Right lung (tissue), 5 donors: ENCODE data around the gene LZTR1. TPM values are rescaled to one million over a fixed set of nuclear protein-coding genes. Genes with fewer than 3 reads are reported as not detected.
"Not testable (repeated sequence)": the region's sequence is repeated elsewhere in the genome, so short reads cannot be mapped to it uniquely, and the experiment has no call there.

Experiments used
- DNase-seq, 2 donors: peaks; one replicate each; pipeline ENCODE4 v3.0.0-alpha.2; 2013
- polyA plus RNA-seq, 5 donors: library from polyadenylated mRNA; unstranded; fragments of 120-200 nt; gene quantifications; one replicate each; pipeline versions ENCODE4 v1.2.1 to v1.2.3, GENCODE V29; 2013; ENCODE audit warnings: inconsistent platforms in 1 of 5, low replicate concordance in 1 of 5; ENCODE audit not compliant: insufficient read length in 5 of 5, insufficient read depth in 1 of 5

Gene LZTR1
- polyA plus RNA-seq, 5 donors, result 43.4 to 67.5 (median 55.6) TPM

DNA sequence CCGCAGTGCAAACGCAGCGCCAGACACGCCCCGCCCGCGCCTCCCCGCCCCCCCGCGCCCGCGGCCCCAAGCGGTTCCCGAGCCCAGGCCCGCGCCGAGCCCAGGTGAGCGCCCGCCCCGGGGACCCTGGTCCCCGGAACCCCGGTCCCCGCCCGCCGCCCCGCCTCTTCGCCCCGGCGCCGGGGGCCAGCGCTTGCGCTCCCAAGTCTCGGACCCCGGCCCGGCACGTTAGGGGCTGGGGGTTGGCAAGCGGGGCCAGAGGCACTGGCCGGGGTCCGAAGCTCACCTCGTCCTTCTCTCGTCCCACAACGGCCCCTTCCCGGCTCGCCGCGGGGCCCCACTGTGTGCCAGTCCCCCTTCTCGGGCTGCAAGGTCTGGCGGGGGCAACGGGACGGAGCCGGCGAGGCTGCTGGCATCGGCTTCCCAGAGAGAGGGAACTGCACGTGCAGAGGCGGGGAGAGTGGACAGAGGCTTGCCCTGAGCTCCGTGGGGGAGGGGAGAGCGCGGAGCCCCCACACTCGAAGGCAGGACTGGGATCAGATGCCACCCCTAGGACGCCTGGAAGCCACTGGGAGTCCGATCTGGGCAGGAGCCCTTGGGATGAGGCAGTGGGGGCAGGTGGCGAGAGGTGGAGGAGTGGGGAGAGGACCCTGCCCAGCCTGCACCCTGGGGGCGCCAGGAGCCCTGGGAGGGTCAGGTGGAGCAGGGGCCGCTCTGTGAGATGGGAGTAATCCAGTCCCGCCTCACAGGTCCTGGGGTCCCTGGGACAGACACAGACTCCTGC, 16.8 kb upstream of the LZTR1 start:
- DNase-seq, result no peak

DNA sequence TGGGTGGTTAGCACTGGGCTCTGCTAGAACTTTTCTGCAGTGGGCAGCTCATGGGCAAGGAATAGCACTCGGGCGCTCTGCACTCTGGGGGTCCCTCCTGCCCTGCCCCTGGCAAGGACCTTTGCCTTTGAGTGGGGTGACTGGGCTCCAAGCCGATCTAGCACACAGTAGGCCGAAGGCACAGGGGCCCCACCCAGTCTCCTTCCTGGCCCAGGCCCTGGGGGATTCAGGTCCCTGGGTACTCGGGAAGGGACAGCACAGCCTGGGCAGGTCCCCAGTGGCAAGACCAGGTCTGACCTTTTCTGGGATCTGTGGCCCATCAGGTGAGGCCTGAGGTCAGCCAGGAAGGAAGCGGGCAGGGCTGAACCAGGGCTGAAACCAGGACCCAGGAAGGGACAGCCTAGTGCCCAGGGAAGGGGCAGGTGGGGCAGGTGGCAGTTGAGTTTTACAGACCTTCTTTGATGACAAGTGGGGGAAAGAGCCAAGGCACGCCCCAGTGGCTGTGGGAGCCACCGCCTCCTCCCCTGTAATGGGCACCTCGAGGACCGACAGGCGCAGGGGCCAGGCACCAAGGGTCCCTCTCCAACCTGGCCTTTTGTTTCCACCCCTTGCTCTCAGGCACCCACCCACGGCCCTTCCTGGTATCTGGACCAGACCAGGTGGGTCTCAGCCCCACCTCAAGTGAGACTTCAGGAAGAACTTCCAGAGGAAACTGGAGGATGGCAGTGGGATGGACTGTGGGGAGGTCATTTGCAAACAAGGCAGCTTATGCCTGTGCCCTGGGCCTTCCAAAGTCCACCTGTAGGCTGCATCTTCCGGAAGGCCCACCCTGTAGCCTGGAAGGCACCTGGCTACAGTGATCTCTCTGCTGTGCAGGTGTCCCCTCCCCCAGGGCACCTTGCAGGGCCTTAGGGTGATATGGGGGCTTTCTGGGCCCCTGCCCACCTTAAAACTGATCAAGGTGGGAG, 15.9 kb upstream of the LZTR1 start:
- DNase-seq, result no peak

DNA sequence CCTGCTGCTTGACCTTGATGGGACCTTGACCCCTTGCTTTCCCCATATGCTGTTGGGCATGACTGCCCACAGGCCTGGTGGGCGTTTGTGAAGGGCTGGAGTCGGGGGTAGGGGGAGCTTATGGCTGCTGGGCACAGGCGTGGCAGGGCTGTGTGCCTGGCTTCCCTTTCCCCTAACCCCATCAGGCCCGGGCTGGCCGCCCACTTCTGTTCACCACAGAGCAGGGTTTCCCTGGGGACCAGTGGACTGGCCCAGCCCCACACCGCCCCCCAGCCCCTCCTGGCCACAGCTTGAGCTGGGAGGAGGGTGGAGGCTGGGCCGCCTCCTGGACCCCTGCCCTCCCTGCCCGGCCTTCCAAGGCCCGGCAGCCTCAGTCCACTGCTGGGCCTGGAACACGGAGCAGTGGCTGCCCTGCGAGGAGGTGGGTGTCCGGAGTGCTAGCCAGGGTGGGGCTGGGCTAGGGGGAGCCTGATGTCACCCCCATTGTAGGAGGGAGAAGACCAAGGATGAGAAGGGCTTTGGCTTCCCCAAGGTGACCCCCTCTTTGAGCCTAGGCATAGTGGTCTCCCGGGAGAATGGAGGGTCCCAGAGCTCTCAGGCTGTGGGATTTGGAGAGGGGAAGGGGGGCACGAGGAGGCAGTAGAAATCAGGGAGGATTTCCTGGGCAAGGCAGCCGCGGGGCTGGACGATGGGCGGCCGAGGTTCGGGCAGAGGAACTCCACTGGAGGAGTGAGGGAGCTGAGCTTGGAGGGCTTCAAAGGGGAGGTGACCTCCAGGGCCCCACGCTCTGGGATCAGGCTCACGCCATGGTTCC, 15.0 kb upstream of the LZTR1 start, which contains the start of gene AIFM3:
Gene AIFM3 (plus strand): TSS at position 373 of the 814 bp plus-strand sequence. CDS start 690 bp downstream, outside the sequence.
- DNase-seq, result no peak

DNA sequence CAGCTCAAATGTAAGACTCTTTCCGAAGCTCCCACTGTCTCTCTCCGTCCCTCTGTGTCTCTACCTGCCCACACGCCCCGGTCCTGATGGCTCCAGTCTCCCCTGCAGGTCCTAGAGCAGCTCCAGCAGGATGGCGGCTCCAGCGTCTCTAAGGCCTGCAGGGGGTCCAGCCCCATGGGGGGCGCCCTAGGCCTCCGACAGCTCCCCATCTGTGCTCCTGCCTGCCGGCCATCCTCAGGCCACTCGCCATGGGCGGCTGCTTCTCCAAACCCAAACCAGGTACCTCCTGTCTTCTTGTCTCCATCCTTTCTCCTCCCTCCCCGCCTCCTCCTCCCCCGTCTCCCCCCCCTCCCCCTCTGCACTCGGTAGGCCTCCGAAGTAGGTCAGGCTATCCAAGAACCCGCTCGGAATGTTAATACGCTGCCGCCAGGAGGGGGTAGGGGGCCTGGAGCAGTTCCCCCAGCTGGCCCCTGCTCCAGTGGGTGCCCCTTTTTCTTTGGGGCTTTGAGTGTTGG, 14.3 kb upstream of the LZTR1 start:
- no peak for DNase-seq

DNA sequence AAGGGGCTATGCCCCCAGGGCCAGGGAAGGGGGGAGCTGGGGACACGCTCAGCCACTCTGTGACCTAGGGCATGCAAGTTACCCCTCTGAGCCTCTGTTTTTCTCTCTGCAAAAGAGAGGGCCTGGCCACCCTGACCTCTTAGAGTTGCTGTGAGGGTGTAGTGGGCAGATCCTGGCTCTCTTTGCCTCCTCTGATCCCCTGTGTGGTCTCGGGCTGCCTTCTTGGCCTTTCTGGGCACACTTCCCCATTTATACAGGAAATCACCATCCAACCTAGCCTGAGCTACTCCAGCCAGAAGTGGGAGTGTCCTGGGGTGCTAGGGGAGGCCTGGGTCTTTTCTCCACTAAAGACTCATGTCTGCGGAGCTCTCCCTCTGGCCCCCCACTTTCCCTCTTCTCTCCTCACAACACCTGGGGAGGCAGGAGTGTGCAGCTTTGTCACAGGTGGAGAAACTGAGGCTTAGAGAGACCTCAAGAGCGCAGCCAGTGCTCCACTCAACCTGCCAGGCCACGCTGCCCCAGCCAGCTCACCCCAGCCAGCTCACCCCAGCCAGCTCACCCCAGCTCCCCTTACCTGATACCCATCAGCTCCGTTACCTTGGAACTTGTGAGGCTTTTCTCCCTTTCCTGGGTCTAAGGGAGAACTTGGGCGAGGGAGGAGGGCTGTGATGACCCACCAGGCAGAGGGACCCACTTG, 13.7 kb upstream of the LZTR1 start:
- no peak for DNase-seq

DNA sequence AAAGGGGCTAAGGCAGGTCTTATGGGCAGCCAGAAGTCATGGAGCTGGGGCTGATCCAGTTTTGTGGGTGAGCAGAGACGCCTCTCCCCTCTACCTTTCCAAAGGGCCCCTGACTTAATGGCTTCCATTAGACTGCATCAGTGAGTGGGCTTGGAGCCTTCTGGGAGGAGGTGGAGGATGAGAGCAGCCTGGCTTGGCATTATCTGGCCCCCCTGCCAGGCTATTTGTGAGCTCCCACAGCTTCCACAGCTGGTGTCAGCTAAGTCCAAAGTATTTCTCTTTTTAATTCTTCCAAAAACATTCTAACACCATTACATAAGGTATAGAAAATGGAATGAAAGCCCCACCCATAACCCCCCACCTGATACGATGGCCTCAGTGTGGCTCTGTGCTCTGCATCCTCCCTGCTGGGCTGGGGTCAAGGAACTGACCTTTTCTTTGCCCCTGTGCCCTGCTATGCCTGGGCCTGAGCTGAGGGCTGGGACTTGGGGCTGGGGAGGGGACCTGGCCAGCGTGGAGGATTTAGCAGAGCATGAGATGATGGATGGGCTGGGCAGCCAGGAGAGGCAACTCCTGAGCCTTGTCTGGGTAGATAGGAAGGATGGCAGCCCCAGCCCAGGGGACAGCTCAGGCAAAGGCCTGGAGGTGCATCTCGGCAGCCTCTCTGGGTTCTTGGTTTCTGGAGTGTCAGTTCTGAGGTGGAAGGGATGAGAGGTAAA, 11.0 kb upstream of the LZTR1 start:
- DNase-seq, result no peak

DNA sequence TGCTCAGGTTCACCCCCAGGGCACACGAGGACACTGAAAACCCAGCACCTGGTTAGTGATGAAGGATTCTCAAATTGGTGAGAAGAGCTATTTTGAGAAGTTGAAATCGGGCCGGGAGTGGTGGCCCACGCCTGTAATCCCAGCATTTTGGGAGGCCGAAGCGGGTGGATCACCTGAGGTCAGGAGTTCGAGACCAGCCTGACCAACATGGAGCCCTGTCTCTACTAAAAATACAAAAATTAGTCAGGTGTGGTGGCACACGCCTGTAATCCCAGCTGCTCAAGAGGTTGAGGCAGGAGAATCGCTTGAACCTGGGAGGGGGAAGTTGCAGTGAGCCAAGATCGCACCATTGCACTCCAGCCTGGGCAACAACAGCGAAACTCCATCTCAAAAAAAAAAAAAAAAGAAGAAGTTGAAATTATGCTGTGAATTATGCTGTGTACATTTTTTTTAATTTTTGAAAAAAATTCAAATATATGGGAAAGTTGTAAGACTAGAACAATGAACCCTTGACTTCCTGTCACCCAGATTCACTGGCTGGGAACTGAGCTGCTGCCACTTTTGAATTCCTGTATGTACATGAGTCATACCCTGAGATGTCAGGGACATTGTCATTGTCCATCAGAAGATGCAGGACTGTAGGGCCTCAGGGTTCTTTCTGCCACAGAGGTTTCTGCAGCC, 9.9 kb upstream of the LZTR1 start:
- not testable (repeated sequence) for DNase-seq

DNA sequence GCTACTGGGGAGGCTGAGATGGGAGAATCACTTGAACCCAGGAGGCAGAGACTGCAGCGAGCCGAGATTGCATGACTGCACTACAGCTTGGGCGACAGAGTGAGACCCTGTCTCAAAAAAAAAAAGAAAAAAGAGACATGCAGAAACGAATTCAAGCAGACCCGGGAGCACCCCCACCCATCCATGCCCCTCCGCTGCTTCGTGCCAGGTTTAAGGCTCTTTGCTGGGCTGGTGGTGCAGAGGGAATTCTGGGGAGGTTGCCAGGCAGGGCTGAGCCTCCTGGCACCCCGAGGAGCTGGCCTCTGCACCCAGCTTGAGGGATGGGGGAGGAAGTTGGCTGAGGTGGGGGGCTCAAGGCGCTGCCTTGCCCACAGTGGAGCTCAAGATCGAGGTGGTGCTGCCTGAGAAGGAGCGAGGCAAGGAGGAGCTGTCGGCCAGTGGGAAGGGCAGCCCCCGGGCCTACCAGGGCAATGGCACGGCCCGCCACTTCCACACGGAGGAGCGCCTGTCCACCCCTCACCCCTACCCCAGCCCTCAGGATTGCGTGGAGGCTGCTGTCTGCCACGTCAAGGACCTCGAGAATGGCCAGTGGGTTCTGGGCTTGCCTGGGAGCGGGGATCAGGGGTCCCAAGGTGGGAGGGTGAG, 9.0 kb upstream of the LZTR1 start:
- no peak for DNase-seq

DNA sequence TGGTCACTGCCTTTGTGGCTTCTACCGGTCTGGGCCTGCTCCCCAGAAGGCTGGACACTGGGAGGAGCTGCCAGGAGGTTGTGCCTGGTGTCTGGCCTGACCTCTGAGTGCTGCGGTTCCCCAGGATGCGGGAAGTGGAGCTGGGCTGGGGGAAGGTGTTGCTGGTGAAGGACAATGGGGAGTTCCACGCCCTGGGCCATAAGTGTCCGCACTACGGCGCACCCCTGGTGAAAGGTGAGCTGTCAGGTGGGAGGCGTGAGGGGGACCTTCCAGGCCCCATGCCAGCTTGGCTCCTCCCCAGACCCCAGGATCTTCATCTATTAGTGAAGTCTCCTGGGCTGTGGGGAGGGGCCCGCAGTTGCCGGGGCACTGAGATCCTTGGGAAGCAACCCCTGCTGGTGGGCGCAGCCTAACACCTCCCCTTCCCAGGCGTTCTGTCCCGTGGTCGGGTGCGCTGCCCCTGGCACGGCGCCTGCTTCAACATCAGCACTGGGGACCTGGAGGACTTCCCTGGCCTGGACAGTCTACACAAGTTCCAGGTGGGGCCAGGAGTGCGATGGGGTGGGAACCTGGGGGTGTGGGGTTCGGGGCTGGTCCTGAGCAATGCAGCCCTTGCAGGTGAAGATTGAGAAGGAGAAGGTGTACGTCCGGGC, 8.3 kb upstream of the LZTR1 start:
- no peak for DNase-seq

DNA sequence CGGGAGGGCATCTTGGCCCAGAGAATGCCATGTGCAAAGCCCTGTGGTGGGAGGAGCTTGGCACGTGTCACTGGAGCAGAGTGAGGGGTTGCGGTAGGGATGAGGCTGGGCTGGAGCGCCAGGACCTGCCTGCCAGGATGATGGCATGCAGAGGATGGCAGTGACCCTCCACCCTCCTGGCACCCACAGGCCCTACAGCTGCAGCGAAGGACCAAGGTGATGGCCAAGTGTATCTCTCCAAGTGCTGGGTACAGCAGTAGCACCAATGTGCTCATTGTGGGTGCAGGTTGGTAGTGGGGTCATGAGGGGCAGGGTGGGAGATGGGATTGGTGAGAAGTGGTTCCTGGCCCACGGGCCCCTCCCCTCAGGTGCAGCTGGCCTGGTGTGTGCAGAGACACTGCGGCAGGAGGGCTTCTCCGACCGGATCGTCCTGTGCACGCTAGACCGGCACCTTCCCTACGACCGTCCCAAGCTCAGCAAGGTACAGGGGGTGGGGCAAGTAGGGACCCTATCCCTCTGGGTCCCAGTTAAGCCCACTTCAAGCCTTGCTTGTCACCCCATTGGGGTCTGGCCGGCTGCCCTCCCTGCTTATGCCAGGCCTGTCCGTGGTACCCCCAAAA, 7.7 kb upstream of the LZTR1 start:
- no peak for DNase-seq

DNA sequence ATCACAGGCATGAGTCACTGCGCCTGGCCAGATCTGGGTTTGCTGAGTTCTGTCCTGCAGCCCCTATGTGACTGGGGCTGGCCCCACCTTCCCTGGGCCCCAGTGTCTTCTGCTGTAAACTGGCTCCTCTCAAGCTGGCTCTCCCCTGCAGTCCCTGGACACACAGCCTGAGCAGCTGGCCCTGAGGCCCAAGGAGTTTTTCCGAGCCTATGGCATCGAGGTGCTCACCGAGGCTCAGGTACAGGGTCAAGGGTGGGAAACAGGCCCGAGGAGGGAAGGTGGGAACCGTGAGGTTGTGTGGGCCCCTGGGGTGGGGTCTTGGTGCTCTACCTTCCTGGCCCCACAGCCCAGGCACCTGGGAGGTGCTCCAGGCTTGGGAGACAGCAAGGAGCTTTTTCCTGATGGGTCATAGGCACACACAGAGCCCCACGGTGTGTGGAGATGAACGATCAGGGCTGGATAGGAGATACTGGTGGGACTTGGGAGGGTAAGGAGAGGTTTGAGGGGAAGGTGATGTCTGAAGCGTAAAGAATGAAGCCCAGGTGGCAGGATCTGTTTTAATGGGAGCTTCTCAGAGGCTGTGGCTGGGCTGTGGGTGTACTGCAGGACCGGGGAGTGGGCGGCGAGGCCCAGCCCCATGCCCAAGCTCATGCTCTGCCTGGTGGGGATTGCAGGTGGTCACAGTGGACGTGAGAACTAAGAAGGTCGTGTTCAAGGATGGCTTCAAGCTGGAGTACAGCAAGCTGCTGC, 6.4 kb upstream of the LZTR1 start:
- no peak for DNase-seq

DNA sequence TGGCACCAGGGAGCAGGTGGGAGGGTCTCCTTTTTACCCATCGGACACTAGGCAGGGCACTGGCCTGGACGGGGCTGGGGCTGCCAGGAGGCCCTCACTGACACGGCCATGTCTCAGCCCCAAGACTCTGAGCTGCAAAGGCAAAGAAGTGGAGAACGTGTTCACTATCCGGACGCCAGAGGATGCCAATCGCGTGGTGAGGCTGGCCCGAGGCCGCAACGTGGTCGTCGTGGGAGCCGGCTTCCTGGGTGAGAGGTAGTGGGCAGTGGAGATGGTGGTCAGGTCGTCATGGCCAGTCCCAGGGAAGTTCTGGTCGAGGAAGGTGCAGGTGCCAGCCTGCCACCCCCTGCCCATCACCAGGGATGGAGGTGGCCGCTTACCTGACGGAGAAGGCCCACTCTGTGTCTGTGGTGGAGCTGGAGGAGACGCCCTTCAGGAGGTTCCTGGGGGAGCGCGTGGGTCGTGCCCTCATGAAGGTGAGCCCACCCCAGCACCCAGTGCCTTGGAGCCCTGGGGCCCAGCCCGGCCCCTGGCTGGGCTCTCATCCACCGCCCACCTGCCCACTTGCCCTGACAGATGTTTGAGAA, 5.7 kb upstream of the LZTR1 start:
- no peak for DNase-seq

DNA sequence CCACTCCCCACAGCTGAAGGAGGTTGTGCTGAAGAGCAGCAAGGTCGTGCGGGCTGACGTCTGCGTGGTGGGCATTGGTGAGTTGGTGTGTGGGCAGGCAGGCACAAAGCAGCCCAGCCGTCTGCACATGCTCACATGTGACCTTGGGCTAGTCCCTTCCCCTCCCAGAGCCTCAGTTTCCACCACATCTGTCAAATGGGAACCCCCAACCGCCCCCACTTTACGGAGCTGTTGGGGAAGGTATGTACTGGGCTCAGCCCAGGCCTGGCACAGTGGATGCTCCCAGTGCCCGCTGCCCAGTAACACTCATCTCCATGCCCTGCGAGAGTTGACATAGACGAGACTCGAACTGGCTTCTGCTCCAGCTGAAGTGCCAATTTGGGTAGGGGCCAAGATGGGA, 5.1 kb upstream of the LZTR1 start:
- no peak for DNase-seq

DNA sequence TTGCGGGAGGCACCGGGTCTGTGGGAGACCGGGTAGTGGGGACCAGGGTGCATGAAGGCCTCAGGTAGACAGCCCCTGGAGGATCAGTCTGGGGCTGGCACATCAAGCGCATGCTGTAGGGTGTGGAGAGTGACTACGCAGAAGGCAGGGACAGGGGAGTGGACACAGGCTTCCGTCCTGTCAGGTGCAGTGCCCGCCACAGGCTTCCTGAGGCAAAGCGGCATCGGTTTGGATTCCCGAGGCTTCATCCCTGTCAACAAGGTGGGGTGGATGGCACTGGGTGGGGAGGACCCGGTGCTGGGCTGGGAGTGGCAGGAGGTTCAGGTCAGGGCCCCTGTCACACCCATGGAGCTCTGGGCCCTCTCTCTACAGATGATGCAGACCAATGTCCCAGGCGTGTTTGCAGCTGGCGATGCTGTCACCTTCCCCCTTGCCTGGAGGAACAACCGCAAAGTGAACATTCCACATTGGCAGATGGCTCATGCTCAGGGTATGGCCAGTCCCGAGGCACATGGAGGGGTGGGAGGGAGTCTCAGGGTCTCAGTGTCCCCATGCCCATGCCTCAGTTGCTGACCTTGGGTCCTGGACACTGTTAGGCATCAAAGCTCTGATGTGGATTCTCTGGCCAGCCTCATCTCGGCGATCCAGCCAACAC, 4.5 kb upstream of the LZTR1 start:
- DNase-seq, result no peak

DNA sequence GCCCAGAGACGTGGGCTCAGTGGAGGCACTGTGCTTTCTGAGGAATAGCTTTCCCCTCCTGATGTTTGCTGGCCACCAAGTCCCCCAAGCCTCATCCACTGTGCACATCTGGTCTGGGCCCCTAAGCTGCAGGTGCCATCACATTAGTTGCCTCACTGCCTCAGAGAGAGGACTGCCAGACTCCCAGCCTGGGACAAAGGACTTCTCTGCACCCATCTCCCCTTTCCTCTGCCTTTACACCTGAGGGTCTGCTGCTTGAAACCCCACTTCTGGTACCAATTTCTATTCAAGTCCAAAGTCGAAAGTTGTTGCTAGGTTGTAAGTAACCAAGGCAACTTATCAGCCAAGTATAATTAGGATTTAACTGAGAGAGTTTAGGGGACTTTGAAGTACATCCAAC, 3.7 kb upstream of the LZTR1 start:
- DNase-seq, result no peak

DNA sequence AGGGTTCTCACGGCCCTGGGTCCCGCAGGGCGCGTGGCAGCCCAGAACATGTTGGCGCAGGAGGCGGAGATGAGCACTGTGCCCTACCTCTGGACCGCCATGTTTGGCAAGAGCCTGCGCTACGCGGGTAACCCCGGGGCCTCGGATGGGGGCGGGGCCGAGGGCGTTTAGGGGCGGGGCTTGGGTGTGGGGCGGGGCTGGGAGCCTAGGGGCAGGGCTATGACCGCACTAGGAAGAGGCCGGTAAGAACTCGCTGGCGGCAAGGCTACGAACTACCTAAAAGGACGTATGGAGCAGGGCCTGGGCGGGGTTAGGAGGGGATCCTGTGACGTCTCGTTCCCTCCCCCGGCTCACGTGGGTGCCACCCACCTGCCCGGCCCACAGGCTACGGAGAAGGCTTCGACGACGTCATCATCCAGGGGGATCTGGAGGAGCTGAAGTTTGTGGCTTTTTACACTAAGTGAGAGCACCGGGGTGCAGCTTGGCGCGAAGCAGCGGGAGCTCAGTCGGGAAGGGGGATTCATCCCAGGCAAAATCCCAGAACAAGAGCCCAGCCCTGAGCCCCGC, 2.8 kb upstream of the LZTR1 start:
- DNase-seq, result peak; percentile 61 to 65
